ENCODE measurements around the gene MSN.

- TF ChIP-seq CTCF (IDR thresholded peaks at IDR 0.05) (no peak), POLR2A (IDR thresholded peaks at IDR 0.05) (no peak), POLR2AphosphoS5 (IDR thresholded peaks at IDR 0.05) (no peak), EP300 (IDR thresholded peaks at IDR 0.05) (no peak)
Observed at GRCh38 chrX:65688403-65688871, 21.0 kb downstream of the MSN start.
